Suprapubic skin (tissue), 4 donors: ENCODE measurements around the gene CAMK1D.

Source experiments
- POLR2A ChIP-seq, 2 donors: fragments of 450-650 bp; IDR thresholded peaks; one replicate each; pipeline ENCODE4 v1.6.1; 2017; ENCODE audit warnings: antibody characterized with exemption in 2 of 2, mild to moderate bottlenecking in 2 of 2, moderate library complexity in 2 of 2
- POLR2AphosphoS5 ChIP-seq, 3 donors: sonication (generic); formaldehyde crosslinking; IDR thresholded peaks; one replicate each; pipeline ENCODE4 v1.6.1; 2017; ENCODE audit warnings: antibody characterized with exemption in 3 of 3
- TF ChIP-seq, protein P1 (sequence below), 2 donors: fragments of 200-600 bp in 1 of 2; fragments of 450-650 bp in 1 of 2; sonication (generic) in 1 of 2; IDR thresholded peaks; one replicate each; pipeline ENCODE4 v1.5.1; 2016 to 2019; ENCODE audit warnings: antibody characterized with exemption in 2 of 2, mild to moderate bottlenecking in 1 of 2, moderate library complexity in 1 of 2

DNA sequence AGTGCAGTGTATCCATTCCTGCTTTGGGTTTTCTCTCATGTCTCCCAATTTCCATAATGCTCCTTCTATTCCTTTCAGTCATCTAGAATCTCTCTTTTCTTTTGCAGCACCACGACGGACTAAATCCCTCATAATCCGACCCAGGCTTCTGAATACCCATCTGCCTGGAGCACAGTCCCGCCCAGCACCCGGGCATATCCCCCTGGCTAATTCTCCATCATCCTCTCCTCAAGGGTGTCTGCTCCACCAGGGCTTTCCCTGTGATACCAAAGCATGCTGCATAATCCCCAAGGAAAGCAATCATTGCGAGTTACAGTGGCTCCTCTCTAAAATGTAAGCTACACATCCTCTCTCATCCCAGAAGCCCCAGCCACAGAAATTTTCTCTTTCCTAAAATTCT is 330.3 kb downstream of the CAMK1D start:
- TF ChIP-seq, protein P1, sequence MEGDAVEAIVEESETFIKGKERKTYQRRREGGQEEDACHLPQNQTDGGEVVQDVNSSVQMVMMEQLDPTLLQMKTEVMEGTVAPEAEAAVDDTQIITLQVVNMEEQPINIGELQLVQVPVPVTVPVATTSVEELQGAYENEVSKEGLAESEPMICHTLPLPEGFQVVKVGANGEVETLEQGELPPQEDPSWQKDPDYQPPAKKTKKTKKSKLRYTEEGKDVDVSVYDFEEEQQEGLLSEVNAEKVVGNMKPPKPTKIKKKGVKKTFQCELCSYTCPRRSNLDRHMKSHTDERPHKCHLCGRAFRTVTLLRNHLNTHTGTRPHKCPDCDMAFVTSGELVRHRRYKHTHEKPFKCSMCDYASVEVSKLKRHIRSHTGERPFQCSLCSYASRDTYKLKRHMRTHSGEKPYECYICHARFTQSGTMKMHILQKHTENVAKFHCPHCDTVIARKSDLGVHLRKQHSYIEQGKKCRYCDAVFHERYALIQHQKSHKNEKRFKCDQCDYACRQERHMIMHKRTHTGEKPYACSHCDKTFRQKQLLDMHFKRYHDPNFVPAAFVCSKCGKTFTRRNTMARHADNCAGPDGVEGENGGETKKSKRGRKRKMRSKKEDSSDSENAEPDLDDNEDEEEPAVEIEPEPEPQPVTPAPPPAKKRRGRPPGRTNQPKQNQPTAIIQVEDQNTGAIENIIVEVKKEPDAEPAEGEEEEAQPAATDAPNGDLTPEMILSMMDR (IDR thresholded peaks at IDR 0.05), result no peak
- TF ChIP-seq POLR2A (IDR thresholded peaks at IDR 0.05) (no peak), POLR2AphosphoS5 (IDR thresholded peaks at IDR 0.05) (no peak)
